GM18499 (cell line): ENCODE data around the gene ZC3H7A.

Experiments used
- ATAC-seq: cut with Tn5 transposase; IDR thresholded peaks from one replicate; pipeline ENCODE4 v1.9.1; 2021; ENCODE audit warnings: moderate number of reproducible peaks; ENCODE audit not compliant: insufficient read depth, unreplicated experiment

Gene ZC3H7A

DNA sequence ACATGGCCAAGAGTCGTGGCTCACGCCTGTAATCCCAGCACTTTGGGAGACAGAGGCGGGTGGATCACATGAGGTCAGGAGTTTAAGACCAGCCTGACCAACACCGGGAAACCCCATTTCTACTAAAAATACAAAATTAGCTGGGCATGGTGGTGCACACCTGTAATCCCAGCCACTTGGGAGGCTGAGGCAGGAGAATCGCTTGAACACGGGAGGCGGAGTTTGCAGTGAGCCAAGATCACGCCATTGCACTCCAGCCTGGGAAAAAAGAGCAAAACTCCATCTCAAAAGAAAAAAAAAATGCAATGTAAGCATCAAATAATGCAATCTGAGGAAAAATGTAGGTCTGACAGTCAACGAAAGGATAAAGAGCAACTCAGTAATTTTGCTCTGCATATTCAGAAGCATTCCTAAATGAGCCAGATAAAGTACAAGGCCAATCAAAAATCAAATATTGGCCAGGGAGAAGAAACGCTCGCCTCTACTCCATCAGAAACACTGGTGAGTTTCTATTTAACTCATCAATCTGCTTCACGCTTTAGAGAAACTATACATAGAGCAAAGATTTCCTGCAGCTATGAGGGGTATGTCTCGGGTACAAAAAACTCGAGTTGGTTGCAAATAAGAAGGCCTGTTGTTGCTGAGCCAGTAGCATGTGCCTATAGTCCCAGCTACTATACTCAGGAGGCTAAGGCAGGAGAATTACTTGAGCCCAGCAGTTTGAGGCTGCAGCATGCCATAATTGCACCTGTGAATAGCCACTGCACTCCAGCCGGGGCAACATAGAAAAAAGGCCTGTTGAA is 58.1 kb downstream of the ZC3H7A start:
- no peak for ATAC-seq

DNA sequence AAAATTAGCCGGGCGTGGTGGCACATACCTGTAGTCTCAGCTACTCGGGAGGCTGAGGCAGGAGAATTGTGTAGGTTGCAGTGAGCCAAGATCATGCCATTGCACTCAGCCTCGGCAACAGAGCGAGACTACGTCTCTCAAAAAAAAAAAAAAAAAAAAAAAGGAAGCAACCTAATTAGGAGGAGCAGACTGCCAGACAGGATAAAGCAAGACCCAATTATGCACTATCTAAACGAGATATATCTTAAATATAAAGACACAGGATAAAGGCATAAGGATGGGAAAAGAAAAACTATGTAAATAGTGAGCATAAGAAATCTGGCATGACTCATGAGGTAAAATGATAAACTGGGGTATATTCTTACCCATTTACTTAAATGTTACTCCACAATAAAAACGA is 59.3 kb downstream of the ZC3H7A start:
- no peak for ATAC-seq

DNA sequence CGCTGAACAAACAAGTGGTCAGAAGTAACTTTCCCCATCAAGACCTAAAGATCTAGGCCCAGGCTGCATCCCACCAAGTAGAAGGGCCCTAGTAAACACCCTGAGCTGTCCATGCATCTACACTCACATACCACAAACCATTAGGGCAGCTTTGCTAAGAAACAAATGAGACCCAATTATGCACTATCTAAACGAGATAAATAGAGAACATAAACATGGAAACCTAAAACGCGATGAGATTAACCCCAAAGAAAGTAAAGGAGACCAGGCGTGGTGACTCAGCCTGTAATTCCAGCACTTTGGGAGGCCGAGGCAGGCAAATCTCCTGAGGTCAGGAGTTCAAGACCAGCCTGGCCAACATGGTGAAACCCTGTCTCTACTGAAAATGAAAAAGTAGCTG is 60.2 kb downstream of the ZC3H7A start:
- no peak for ATAC-seq

DNA sequence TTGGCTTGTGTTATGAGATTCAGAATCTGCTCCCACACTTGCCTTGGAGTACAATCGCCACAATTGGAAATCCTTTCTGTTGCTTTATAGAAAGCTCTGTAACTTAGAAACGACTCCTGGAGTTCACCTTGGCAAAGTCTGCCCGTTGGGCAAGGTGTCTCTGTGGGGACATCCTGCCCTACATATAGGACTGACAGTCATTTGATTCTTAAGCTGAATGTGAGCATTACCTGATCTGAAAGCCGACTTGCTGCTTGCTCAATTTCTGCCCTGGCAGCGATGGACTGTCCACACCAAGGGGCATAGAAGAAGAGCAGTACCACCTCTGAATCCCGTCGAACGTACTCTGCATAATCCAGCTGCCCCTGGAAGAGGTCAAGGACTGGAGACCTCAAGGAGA is 61.3 kb downstream of the ZC3H7A start:
- no peak for ATAC-seq

DNA sequence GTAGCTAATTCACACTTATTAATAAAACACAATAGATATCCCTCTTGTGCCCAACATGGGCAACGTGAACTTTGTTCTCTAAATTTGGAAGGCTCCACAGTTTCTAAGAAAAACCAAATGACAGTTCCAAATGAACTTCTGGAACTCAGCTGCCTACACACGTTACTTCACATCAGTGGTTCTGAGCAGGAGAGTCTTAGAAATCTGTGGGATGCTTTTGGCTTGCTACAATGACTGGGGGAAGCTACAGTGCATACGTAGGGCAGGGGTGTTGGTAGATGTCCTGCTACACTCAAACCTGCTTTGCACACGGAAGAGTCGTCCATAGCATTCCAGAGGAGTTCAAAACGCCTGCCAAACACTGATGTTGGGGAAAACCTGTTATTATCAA is 62.4 kb downstream of the ZC3H7A start:
- ATAC-seq = no peak

DNA sequence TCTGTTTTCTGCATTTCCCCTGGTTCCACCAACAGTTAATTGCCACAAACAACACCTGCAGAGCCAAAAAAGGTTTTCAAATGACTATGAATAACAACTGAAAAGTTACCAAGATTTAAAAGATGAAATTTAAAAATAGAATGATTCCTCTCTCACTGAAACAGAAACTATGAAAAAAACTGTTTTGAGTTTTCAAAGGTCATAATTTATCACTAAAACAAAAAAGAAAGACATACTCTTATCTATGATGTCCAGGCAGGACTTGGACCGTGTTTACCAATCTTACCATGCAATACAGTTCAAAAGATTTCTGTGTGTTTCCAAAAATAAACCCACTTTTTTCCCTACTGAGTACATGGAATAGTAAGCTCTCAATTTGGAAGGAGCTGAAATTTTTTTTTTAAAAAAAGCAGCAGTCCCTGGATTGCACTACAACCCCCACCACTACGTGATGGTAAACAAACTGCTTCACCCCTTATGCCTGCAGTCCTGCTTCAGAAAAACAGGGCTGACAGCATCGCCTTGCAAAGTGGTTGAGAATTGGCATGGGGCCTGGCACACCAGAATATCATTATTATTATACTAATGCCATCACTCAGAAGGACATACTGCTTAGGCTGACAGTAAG is 62.9 kb downstream of the ZC3H7A start:
- ATAC-seq = no peak

DNA sequence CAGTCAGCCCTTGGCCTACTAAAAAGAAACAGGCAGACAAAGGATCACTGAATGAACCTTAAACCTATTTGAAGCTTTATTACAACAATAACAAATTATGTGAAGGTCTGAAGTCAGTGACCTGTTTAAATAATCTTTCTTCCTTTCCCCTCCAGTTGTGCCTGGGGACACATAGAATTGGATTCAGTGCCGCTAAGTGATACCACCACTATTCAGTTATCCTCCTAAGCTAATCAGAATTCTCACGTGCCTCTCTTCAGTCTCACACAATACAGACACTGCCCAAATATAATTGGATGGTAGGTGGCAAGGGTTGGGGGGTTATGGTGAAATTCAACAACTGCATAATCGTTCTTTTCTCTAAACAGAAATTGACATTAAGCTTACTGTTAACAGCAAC is 65.8 kb downstream of the ZC3H7A start:
- no peak for ATAC-seq

DNA sequence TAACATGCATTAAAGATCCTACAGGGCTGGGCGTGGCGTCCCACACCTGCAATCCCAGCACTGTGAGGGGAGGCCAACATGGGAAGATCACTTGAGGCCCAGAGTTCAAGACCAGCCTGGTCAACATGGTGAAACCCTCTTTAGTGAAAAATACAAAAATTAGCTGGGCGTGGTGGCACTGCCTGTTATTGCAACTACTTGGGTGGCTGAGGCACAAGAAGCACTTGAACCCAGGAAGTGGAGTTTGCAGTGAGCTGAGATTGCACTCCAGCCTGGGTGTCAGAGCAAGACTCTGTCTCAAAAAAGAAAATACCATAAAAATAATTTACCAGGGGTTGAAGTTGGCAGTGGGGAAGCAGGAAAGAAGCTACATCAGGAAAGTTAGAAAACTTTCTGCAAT is 67.3 kb downstream of the ZC3H7A start:
- no peak for ATAC-seq

DNA sequence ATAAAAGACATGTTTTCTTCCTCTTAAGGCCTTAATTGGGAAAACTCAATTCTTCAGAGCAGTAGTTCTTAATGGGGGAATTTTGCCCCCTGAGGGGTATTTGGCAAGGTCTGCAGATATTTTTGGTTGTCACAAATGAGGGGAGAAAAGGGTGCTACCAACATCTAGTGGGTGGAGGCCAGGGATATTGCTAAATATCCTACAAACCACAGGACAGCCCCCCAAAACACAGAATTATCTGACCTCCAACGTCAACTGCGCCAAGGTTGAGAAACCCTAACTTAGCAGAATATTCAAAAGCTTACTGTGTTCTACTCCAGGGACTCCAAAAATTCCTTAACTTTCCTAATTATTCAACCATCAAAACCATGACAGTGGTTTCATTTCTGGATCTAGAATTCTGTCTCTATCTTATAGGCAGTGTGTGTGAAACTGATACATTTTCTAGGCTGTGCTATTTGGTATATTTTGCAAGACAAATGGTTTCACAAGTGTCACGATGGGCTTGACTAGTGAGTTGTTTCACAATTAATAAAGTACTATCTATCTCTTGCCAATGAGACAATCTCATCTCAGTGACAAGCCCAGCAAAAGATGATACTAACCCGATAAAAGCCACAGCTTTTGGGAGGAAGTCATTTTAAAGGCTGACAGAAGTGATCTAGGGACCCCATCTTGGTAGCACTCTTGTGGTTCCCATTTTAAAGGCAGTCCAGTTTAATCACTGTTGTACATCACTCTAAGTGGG is 69.1 kb downstream of the ZC3H7A start:
- no peak for ATAC-seq

DNA sequence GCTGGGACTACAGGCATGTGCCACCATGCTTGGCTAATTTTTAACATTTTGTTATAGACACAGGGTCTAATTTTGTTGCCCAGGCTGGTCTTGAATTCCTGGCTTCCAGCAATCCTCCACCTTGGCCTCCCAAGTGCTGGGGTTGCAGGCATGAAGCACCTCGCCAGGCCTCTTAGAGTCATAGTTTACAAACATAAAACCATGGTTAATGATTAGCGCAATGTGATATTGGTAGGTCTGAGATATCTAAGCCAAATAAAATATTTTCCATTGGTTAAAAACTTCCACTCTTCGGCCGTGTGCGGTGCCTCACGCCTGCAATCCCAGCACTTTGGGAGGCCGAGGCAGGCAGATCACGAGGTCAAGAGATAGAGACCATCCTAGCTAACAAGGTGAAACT is 71.0 kb downstream of the ZC3H7A start:
- ATAC-seq = no peak

DNA sequence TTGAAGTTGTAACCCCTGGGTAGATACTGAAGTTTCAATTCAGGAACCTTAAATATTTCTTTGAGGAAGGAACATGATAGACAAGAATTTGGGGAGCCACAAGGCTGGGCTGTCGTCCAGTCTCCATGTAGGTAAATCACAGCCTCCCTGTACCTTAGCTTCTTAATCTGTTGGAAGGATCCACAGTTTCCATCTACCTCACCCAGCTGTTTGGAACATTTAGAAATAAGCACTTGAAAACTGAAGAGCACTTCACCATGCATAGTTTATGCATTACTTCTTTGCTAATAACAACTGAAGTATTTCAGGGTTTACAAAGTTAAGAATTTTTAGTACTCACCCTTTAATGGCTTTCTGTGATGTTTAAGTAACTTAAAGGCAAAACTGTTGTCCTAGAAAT is 71.6 kb downstream of the ZC3H7A start:
- ATAC-seq = no peak

DNA sequence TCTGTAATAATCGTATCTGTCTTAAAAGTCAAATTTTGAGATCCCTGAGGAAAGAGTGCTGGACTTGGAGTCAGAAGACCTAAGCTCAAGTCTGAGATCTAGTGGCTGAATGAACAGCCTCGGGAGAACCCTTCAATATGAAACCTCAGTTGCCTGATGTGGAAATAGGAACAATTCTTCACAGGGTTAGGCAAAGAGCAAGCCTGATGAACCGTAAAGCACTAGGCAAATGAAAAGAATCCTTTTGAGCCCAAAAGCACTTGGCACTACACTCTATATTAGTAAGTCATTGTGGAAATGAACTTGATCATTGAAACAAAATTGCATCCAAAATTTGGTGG is 74.6 kb downstream of the ZC3H7A start:
- ATAC-seq = no peak

DNA sequence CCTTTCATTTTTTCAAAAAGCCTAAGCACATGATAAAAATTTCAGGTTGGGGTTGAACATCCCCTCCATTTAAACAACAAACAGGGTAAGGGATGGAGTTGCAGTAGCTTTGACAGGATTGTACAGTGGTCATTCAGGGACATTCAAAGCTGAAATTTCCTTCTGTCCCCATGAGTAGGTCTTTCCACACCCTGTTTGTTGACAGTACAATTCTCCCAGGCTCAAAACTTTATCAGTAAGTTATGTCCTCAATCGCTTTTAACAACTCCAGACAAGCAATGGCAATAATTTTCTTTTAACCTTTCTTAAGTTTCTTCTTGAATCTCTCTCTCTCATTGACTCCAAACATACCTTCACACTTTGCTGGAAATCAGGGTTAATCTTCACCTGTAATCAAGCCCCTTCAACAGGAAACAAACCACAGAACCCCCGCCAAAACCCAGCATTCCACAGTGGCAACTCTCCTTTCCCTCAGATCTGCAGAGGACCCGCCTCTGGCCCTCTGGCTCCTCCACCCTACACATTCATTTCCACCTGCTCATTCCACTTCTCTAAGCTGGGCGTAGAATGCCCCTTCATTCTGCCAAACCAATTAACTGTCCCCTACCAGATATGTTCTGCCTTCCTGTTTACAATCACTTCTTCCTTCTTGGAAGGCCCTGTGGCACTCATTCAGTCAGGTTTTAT is 75.1 kb downstream of the ZC3H7A start:
- ATAC-seq = no peak

DNA sequence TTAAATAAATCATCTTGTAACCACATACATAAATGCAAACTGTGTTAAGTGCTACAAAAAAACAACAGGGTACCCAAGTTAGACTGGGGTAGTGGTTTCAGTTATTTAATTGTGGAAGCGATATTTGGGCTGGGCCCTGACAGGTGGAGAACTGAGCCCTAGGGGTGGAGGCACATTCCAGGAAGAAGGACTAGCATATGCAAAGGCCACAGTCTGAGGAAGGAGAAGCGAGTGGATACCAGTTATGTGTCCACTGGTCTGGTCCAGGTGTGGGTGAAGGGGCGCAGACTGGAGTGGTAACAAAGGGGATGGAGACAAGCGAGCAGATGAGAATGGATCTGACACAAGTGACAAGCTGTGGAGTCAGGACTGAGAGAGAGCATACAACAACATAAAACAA is 77.3 kb downstream of the ZC3H7A start:
- no peak for ATAC-seq

DNA sequence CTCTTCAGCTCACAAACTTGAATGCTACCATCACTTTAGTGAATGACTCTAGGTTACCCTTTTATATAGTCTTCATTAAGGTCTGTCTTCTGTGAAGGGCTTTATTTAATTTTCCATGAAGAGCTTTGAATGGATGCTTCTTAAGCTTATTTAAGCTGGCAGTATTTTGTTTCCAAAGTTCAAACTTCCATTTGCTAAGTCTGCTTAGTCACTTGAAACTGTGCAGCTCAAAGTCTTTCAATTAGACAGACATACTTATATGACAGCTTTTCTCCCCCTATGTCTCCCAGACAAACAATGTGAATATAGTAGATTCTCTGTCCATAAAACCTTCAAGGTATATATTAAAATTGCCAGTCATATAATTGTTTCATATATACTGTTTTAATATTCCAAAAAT is 77.9 kb downstream of the ZC3H7A start:
- ATAC-seq = no peak

DNA sequence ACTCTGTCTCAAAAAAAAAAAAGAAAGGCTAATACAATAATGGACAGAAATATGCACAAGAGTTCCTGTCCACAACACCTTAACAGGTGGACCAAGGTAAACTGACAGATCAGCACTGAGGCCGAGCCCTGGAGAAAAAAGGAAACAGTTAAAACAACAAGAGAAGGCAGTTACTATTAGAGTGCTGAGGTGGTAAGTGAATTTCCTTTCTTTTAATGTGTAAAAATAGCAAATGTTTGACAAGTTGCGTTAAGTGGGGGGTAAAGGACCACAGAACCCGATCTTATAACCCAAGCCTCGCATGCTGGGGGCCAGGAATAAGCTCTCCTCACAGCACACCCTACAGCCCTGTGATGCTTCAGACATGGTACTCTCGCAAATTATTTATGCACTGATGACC is 79.2 kb downstream of the ZC3H7A start:
- no peak for ATAC-seq

DNA sequence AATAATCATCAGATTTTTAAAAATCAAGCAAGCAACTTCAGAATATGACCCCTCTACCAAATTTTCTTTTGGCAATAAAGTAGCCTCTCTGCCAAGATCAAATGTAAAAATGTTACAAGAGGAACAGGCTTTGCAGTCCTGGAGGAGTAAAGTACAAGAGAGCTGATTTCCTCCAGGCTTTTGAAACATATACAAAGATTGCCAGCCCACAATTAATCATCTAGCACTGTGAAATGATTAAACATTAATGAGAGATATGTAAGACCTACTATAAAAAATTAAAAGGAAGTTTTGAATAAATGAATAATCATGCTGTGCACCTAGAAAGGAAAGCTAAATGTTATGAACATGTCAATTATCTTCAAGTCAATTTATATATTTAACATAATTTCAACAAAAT is 80.7 kb downstream of the ZC3H7A start:
- ATAC-seq = no peak

DNA sequence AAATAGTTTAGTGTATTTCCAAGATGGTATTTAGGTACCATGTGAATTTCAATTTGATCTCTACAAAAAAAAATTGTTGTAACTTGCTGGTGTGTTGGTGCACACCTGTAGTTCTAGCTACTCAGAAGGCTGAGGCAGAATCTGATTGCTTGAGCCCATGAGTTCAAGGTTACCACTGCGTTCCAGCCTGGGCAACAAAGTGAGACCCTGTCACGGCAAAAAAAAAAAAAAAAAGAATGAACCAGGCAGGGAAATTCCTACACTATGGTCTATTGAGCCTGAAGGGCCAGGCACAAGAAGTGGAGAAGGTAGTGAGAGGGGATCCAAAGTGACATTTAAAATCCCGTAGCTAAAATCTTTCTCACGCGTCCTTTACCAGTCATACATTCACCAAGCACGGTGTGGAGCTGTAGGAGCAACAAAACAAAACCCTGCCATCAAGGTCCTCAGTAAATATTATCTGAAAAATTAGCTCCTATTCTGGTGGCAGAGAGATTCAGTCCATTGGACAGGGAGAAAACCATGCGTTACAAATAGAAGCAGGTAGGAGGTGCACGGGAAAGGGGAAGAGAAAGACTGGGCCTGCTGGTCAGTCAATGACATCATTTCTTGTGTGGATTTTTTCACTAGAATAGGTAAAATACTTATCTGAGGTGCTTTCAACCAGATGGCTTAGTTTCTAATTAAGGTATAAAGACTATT is 81.7 kb downstream of the ZC3H7A start:
- ATAC-seq = no peak

DNA sequence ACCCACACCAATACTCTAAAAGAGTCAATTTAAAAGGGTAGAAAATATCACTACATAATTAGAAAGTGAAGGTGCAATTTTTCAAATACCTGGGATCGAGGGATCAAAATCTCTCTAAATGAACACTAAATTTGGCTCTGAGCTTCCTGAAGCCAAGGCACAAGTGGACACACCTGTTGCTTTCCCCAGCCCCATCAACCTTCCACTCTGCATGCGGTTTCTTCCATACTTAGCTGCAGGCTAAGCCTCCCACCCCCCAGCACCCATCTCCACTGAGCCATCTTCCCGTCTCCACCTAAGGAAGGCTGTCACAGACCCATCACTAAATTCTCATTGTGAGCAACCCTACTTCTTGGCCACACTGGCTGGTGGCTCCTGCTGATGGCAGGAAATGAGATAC is 84.9 kb downstream of the ZC3H7A start:
- ATAC-seq = no peak

DNA sequence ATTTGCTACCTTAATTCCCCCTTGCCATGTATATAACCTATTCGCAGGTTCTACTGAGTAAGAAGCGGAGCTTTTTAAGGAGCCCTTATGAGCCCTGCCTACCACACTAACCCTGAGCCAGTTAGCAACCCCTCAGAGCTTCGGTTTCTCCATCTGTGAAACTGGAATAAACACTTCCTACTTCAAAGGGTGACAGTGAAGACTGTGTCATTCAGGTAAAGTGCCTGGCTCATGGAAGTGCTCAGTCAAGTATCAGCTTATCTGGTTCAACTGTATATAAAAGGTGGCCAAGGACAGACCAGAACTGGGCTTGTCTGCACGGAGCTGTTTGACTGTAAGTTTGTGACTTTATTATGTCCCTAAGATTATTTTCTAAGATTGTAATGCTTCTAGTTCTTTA is 85.4 kb downstream of the ZC3H7A start:
- ATAC-seq = no peak

DNA sequence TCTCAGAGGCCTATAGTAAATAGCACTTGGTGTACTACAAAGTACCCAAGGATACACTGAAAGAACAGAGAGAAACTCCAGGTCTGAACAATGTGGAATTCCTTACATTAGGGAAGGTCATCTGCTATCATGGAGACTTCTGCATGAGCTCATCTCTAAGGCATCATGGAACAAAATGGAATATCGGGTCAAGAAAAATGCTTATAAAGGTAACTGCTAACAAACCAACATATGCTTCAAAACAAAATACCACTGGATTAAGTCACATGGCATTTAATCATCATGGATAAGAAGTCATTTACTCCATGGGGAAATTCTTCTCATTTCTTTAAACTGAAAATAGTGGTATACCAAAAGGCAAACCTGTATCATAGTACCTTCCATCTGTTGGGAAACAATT is 88.6 kb downstream of the ZC3H7A start:
- ATAC-seq = no peak
